ENCODE measurements around the gene NLRC5.

Gene NLRC5

DNA sequence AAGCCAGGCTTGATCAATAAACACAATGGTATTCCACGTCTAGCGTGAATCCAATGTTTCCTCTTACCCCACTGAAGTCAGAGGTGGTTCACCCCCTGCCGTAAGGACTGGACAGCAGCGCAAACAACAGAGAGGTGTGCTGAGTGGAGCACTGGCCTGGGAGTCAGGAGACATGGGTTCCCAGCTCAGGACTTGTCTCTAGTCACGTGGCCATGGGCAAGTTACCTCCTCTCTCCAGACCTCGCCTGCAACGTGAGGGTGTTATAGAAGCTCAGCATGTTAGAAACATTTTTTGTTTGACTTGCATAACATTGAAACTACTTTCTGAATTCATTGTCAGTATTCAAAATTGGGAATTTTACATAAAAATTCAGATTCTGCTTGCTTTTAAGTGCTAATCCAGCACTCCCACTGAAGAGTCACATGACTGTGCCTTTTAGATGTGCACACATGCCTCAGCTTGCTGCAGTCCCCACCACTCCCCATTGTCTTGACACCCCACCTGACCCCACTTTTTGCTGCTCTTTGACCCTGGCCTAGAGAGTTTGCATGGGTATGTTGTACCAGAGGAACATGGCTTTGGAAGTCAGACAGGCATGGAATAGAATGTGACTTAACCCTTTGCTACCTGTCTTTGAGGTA is 94.2 kb downstream of the NLRC5 start:
- no peak for DNase-seq (ENCODE audit: low read depth)

DNA sequence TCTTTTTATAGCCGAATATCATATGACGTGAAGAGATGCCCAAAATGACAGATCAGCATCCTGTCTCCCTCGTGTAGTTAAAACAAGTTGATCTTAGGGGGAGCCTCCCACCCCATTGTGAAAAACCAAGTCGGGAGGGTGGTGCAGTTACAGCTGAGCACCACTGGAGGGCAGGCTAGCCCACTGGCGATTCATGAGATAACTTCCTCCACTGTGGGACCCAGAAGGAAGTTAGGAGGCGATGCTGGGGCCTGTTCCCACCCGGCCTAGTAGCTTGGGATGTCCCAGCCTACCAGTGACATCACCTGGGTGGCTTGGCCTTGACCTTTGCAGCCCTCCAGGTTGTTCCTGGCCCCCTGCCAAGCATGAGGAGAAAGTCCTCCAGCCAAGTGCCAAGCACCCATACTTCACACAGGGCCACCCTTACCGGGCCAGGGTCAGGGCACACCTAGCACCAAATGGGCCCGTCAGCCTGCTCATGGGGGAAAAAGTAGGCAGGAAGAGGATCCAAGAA is 95.0 kb downstream of the NLRC5 start:
- peak; percentile 75 for DNase-seq (ENCODE audit: low read depth)

DNA sequence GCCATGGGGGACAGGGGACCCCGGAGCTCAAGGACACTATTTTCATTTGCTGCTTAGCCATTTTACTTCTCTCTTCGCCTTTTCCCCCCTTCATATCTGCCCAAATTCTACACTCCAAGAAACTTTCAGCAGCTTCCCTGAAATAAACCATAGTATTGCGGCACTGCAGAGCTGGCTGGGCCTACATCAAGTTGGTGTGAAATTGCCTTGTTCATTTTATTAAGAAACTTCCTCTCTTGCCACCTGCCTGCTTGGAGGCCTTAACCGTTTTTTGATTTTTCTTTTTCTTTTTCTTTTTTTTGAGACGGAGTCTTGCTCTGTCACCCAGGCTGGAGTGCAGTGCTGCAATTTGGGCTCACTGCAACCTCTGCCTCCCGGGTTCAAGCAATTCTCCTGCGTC is 95.6 kb downstream of the NLRC5 start:
- no peak for DNase-seq (ENCODE audit: low read depth)

DNA sequence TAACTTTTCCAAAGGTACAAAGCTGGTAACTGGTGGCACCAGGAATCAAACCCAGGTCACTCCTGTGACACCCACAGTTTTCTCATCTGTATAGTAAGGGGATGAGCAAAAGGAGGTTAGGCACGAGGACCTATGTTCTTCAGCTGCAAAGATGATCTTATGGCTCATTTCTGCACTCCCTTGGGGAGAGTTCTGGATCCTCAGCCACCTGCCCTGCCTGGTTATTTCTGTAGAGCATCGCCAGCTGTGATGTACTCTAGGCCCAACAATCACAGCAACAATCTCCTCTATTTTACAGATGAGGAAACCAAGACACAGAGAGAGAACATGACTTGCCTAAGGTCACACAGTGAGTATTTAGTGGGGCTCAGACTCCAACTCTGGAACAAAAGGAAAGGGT is 97.6 kb downstream of the NLRC5 start:
- no peak for DNase-seq (ENCODE audit: low read depth)

DNA sequence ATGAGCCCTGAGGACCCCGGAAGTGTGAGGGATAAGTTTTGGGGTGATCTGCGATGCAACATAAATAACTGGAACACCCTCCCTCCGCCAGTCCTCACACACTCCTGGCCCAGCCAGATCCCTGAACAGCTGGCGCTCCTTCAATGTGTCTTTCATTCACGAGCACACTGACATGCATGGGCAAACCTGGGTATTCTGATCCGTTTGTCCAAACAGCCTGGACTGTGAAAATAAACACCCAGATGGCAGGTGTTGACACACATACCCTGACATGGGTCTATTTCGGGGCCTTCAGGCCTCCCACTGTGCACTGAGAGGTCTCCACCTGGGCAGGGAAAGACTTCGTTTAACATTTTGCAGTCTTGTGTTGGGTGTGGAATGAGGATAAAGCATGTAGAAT is 100.0 kb downstream of the NLRC5 start:
- no peak for DNase-seq (ENCODE audit: low read depth)

DNA sequence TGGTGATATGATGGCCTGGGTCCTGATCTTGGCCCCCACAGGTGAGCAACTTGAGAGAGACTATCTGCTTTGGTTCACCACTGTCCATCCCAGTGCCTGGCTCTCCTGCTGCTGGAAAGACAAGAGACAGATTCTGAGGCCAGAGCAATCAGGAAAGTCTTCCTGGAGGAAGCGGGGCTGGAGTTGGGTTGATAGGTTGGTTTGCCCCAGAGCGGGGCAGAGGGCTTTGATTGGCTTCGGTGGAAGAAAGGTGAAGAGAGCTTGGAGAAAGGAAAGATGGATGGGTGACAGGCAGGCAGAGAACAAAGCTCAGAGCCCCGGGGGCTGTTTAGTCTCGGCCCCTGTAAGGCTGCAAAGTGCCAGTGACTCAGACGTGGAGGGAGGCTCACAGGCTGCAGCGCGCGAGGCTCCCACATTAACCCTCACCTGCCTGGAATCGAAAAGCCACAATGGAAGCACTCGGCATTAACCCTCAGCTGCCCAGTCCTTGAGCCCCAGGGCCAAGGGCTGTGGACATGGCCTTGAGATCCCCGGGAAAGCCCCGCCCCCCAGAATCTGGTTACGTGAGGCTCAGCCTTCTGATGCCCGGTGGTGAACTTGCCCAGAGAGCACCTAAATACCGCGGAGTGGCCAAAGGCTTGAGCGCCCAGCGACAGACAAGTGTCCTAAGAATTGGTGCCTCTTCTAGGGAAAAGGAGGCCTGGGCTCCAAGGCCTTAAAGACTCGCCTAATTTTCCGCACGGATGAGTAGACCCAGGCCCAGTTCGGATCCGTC is 102.0 kb downstream of the NLRC5 start:
- peak; percentile 67 for DNase-seq (ENCODE audit: low read depth)

DNA sequence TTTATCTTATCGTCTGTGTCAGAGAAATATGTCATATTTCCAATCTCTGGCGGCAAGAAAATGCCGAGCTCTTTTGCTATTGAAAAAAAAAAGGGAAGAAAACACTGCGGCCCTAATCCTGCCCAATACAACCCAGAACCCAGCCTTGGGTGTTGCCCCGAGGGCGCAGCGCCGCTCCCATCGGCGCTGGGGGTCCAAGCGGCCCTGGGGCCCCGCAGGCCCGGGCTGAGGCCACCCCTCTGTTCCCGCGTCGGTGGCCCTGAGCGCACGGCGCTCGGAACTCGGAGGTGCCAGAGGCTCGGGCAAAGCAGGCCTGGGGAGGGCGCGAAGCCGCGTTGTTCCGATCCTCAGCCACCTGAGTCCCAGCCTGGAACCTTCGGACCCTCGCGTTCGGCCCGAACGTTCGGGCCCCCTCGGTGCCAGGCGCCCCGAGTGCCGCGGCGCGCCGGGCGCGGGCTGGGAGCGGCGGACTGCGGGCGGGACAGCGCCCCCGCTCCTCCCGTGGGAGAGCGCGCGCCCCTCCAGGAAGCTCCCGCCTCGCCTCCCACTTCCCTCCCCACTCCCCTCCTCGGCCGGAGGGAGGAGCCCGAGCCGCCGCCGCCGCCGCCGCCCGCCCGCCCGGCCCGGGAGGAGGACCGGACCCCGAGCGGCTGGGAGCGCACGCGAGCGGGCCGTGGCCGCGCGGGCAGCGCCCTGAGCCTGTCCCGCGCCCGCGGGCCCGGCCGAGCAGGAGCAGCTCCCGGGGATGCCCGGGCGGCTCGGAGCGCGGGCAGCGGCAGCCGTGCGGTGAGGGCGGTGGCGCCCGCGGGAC is 102.8 kb downstream of the NLRC5 start, which contains the start of gene CPNE2:
Gene CPNE2, plus strand, starts transcription at position 609 of the 811 bp plus-strand sequence. CDS start 18,160 bp downstream, outside the sequence.
- peak; percentile 72 for DNase-seq (ENCODE audit: low read depth)

DNA sequence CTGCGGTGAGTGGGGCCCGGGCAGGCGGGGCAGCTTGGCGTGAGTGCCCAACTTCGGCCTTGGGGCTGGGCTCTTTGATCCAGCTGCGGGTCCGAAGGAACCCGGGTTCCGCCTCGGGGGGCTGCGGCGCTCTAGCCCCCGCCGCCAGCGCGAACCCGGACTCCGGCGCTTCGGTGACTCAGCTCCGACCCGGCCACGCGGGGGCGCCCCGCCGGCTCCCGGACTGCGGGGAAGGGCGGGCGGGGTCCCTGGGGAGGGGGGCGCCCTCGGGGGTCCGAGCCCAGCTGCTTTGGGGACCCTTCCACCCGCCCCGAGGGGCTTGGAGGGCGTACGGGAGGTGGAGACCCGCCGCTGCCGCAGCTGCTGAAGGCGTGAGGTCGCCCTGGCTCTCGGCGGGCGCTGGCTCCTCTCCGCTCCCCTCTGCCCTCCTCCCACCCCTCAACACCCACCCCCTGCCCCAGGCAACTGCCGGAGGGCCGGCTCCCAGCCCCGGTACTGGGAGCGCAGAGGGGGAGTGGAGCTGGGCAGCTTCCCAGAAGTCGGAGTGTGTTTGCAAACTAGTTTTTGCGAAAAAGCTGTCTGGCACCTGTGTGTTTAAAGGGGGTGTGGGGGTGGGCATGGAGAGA is 103.5 kb downstream of the NLRC5 start:
- peak; percentile 35 for DNase-seq (ENCODE audit: low read depth)

DNA sequence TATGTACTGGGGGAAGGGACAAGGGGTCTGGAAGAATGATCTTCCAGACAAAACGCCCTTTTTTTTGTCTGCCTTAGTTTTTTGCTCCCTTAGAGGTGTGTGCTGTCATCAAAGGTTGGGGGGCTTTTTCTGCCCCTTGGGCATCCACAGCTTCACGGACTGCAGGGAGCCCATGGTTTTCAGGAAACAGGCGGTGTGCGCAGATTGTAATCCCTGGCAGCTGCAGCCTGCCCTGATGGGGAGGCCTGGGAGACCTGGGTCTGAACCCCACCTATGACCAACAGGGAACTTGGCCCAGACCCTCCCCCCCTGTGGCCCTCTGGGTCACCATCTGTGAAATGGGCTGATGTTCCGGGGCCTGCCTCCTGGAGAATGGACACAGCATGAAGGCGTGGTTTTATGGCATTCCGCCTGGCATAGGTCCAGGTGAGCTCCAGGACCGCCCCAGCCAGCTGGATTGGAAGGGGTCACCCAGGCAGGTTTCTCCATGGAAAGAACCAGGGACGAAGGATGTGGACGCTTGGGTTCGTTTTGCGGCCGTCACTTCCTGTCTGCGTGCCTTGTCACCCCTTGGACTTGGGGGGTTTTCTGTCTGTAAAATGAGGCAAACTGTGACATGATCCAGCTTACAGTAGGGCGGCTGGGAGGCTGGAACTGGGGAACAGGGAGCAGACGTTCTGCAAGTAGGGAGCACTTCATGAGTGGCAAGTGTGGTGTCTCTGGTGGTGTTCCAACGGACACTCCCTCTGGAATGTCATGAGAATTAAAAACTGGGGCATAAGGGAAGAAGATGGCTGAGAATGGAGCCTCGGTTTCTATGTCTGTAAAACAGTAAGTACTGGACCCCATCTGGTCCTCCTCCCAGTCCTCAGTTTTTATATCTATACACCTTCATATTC is 104.6 kb downstream of the NLRC5 start:
- DNase-seq (ENCODE audit: low read depth) = no peak

DNA sequence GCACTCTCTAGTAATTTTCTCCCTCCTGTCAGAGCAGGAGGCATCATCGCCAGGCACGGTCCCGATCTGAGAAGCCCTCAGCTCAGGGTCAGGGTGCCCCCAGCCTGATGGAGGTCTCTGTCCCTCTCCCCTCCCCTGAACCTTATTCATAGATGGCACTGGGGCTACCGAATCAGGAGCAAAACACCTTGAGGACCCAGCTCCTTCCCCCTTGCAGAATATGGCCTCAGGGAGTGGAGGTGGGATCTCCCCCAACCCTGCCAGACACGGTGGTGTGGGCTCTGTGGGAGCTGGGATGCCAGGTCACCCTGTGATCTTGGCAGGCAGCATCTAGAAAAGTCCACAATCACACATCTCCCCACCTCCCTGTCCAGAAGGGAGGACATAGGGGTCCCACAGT is 105.6 kb downstream of the NLRC5 start:
- DNase-seq (ENCODE audit: low read depth) = no peak

DNA sequence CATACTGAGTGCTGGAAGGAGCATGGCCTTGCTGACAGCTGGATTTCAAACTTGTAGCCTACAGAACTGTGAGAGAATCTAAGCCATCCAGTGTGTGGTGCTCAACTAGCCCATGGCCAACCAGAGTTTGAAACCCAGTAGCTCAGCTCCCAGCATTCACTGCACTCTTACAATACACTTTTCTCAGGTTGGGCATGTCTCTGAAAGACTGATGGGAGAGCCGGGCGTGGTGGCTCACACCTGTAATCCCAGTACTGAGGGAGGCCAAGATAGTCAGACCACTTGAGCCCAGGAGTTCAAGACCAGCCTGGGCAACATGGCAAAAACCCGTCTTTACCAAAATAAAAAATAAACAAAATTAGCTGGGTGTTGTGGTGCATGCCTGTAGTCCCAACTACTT is 106.8 kb downstream of the NLRC5 start:
- DNase-seq (ENCODE audit: low read depth) = no peak

DNA sequence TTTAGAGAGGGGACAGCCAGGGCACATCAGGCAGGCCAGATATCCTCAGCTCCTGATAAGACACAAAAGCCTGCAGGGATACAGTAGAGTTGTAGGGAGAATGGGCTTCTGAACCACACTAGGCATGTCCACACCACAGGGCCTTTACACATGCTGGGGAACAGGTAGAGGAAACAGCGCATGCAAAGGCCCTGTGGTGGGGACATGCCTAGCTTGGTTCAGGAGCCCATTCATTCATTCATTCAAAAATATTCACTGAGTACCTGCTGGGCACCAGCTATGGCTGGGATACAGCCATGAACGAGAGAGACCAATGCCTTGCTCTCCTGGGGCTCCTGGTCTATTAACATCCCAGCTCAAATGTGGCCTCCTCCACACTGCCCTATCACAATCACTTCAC is 107.4 kb downstream of the NLRC5 start:
- DNase-seq (ENCODE audit: low read depth) = no peak

DNA sequence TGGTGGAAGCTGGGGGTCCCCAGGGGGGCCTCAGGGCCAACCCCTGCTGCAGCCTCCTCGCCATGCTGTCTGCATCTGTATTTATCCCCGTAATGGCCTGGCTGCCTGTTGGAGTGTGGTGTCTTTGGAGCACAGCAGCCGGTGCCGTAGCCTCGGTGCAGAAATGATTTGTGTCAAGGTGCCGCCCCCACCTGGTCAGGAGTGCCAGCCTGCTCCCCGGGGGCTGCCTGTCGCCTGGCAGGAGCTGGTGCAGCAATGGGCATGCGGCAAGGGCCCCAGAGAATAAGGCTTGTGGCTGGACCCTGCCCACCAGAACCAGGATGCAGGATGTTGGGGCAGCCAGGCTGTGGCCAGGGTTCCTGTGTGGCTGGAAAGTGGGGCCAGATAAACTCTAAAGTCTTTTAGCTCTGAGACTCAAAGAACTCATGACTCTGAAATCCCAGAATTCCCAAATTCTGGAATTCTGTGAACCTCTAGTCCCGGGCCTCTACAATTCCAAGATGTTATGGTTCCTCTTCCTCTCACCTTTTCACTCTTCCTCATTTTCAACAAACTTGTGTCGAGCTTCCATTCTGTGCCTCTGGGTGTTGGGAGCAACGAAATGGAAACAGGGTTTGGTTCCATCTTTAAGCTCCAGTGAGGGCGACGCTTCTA is 109.0 kb downstream of the NLRC5 start:
- no peak for DNase-seq (ENCODE audit: low read depth)

DNA sequence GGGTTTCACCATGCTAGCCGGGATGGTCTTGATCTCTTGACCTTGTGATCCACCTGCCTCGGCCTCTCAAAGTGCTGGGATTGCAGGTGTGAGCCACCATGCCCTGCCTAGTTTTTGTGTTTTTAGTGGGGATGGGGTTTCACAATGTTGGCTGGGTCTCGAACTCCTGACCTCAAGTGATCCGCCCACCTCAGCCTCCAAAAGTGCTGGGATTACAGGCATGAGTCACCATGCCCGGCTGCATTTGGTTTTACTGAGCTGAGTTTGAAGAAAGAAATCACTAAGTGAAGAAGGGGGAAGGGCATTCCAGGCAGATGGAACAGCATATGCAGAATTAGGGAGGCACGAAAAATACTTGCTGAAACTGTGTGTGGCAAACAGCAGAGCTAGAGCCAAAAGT is 110.6 kb downstream of the NLRC5 start:
- peak; percentile 71 for DNase-seq (ENCODE audit: low read depth)

DNA sequence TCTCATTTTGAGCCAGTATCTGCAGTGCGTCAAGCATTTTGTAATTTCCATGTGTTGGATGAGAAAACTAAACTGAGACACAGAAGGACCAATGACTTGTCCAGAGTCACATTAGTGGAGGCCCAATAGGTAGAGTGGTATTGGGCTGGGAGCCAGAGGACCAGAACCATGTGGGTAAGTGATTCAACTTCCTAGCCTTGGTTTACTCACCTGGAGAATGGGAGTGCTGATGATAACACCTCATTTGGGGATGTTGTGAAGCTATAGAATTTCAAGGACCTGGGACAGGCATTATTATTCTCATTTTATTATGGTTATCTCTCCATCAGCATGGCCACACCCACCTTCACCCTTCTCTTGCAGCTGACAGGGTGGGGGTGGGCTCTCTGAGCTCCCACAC is 111.1 kb downstream of the NLRC5 start:
- no peak for DNase-seq (ENCODE audit: low read depth)

DNA sequence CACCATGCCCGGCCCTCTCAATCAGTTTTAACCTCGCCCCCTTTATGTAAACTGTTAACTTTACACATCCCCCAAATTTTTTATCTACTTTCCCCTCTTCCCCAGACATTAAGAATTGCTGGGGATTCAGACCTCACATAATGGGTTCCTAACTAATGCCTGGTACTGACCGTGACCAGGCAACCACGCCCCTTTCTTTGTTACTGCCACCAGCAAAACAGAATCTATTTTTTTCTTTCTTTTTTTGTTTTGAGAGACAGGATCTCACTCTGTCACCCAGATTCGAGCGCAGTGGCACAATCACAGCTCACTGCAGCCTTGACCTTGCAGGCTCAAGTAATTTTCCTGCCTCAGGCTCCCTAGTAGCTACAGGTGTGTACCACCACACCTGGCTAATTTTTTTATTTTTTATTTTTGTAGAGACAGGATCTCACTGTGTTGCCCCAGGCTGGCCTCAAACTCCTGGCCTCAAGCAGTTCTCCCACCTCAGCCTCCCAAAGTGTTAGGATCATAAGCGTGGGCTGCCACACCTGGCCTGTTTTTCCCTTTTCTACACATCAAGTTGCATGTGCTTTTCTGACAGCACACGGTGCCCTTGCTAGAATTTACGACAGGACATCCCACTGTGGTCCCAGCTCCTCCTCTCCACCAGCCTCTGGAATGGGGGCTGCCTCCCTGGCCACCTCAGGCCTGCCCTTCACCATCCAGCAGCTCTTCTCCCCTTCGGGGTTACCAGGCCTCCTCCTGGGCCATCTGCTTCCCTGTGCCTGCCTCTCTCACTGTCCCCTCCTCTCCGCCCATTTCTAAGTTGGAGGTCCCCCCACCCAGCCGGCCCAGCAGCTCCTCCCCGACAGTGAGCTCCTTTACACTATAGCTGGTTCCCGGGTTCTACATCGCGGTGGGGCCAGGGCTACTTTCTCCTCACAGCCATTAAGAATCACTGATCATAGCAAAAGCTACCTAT is 113.8 kb downstream of the NLRC5 start:
- DNase-seq (ENCODE audit: low read depth) = no peak

DNA sequence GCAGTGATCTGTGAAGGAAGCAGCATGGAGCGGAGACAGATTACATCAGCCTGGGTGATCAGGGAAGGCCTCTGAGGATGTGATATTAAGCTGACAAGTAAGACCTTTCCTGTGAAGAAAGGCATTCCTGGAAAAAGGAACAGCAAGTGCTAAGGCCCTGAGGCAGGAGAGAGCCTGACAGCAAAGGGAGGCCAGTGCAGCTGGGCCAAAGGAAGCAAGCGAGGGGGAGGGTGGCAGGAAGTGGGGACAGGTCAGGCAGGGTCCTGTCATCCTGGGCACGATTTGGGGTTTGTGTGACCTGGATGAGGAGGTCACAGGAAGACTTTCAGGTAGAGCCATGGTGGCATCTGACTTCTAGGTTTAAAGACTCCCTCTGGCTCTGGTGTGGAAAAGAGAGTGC is 115.3 kb downstream of the NLRC5 start:
- no peak for DNase-seq (ENCODE audit: low read depth)

DNA sequence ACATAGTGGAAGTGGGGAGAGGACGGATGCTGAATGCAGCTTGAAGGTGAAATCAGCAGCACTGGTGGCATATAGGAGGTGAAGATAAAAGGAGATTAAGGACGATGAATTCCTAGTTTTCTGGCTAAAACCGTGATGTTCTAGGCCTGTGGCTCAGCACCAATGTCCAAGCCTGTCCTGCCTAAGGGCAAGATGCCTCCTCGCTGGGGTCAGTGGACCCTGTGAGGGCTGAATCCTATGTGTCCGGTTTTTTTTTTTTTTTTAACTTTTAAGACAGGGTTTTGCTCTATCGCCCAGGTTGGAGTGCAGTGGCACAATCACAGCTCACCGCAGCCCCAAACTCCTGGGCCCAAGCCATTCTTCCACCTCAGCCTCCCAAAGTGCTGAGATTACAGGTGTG is 115.8 kb downstream of the NLRC5 start:
- DNase-seq (ENCODE audit: low read depth) = no peak

DNA sequence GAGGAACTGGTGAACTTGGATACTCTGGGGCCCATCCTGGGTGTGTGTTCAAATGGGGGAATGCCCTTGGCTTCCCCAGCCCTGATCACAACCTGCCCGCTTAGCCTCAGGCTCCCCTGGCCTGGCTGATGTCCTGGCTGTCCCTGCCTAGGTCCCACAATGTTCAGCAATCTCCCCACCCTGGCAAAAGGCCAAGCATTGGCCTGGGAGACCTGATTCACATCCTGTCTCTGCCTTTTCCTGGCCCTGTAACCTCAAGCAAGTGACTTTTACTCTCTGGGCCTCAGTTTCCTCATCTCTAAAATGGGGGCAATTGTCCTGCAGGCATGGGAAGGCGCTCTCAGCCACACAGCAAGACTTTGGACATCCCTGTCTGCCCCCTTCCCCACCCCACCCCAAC is 117.4 kb downstream of the NLRC5 start:
- peak; percentile 40 for DNase-seq (ENCODE audit: low read depth)

Data from EH (cell line).